Activated CD4-positive, alpha-beta T cell treated with anti-CD3 and anti-CD28 coated beads for 36 hours (primary cell): ENCODE data around the gene NLRC5. TPM values are rescaled to one million over a fixed set of nuclear protein-coding genes. Genes with fewer than 3 reads are reported as not detected.

Experiments
- ATAC-seq: fragments of 200-7000 bp; cut with Tn5 transposase; one replicate; pipeline ENCODE4 v1.10.0; 2021; ENCODE audit warnings: mild to moderate bottlenecking, moderate library complexity
- CTCF ChIA-PET: fragments of 350-600 bp; sonication (Branson Sonifier 250); formaldehyde crosslinking; loops from one replicate; lab custom pipeline; 2021; ENCODE audit warnings: antibody characterized with exemption; lab: Charles Lee
- POLR2A ChIA-PET: fragments of 350-600 bp; sonication (Branson Sonifier 250); formaldehyde crosslinking; loops from one replicate; lab custom pipeline; 2021; ENCODE audit warnings: antibody characterized with exemption, inconsistent platforms; lab: Charles Lee
- DNase-seq: peaks from one replicate; pipeline ENCODE4 v3.0.0-alpha.2; 2020
- H3K27ac Mint-ChIP-seq: one replicate; pipeline ENCODE4 v1.8.0; 2021; ENCODE audit warnings: mixed read lengths
- H3K27me3 Mint-ChIP-seq: one replicate; pipeline ENCODE4 v1.8.0; 2021; ENCODE audit warnings: mixed read lengths
- H3K36me3 Mint-ChIP-seq: one replicate; pipeline ENCODE4 v1.8.0; 2021; ENCODE audit warnings: low read depth, mixed read lengths
- H3K4me1 Mint-ChIP-seq: one replicate; pipeline ENCODE4 v1.8.0; 2021; ENCODE audit warnings: mixed read lengths
- H3K4me3 Mint-ChIP-seq: one replicate; pipeline ENCODE4 v1.8.0; 2021; ENCODE audit warnings: mild to moderate bottlenecking, moderate library complexity, mixed read lengths
- H3K9me3 Mint-ChIP-seq: one replicate; pipeline ENCODE4 v1.8.0; 2021; ENCODE audit warnings: low read depth, mixed read lengths
- intact Hi-C, 2 experiments: fragments of 100-400 bp; cut with DNase I in 1 of 2; cut with micrococcal nuclease in 1 of 2; formaldehyde crosslinking; loops; one replicate each; pipeline versions ENCODE4 v1.14.2 to v1.15.1; 2022 to 2024; cut with DNase I, micrococcal nuclease
- total RNA-seq, 2 experiments: library from RNA; stranded (reverse); gene quantifications; one replicate each; pipeline ENCODE4 v1.2.3, GENCODE V29; 2021

Gene NLRC5
- total RNA-seq, 2 experiments from 2014 or later = 143 to 175 TPM

- ChIA-PET POLR2A (no interaction called here), CTCF (interaction anchor here (1.0 to 1.1 kb wide), 2 partner anchors 64 to 65 kb away, joined by 3 to 4 read pairs; no protein-coding TSS in a partner anchor)
- no peaks in the 10 kb centered on the region for H3K9me3 Mint-ChIP-seq
- H3K36me3 Mint-ChIP-seq = peaks cover 82% of the 10 kb centered on the region
- H3K4me3 Mint-ChIP-seq = no peak overlapping the region
- H3K27ac Mint-ChIP-seq = peak overlapping the region; percentile 65
- no peak for DNase-seq
- intact Hi-C loops = no loop called here
- H3K4me1 Mint-ChIP-seq = peaks cover 71% of the 10 kb centered on the region
- no peaks in the 10 kb centered on the region for H3K27me3 Mint-ChIP-seq
- ATAC-seq = peak; percentile 31
Observed at GRCh38 chr16:57029161-57030160, 40.1 kb downstream of the NLRC5 start.

GRCh38 chr16:57030346-57030902, 41.1 kb downstream of the NLRC5 start:
- Mint-ChIP-seq H3K4me3 (no peak overlapping the region), H3K36me3 (peaks cover 83% of the 10 kb centered on the region), H3K4me1 (peaks cover 69% of the 10 kb centered on the region), H3K27ac (peak overlapping the region; percentile 3), H3K9me3 (no peaks in the 10 kb centered on the region), H3K27me3 (no peaks in the 10 kb centered on the region)
- ATAC-seq (no peak), DNase-seq (no peak)
- intact Hi-C loops = no loop called here
- ChIA-PET POLR2A (interaction anchor here (0.6 to 2.2 kb wide), 2 partner anchors 11 to 28 kb away, joined by 4 to 8 read pairs; no protein-coding TSS in a partner anchor), CTCF (interaction anchor here (1.0 to 1.1 kb wide), 3 partner anchors 8 to 41 kb away, joined by 3 to 4 read pairs (median 3); partner anchors contain the start of gene NLRC5)

- ChIA-PET CTCF (interaction anchor here (0.8 to 1.1 kb wide), 4 partner anchors 9 to 66 kb away, joined by 3 to 4 read pairs (median 3); partner anchors contain the start of gene NLRC5), POLR2A (interaction anchor here (0.6 to 2.2 kb wide), 2 partner anchors 11 to 29 kb away, joined by 4 to 8 read pairs; no protein-coding TSS in a partner anchor)
- ATAC-seq (no peak), DNase-seq (no peak)
- Mint-ChIP-seq H3K36me3 (peaks cover 84% of the 10 kb centered on the region), H3K4me1 (peaks cover 69% of the 10 kb centered on the region), H3K9me3 (no peaks in the 10 kb centered on the region), H3K27me3 (no peaks in the 10 kb centered on the region), H3K4me3 (no peak overlapping the region), H3K27ac (peak overlapping the region; percentile 29)
- intact Hi-C loops = no loop called here
Observed at GRCh38 chr16:57031156-57031555, 41.8 kb downstream of the NLRC5 start.

GRCh38 chr16:57032346-57032745, 43.0 kb downstream of the NLRC5 start:
- Mint-ChIP-seq H3K4me1 (peaks cover 70% of the 10 kb centered on the region), H3K9me3 (no peaks in the 10 kb centered on the region), H3K27me3 (no peaks in the 10 kb centered on the region), H3K36me3 (peaks cover 81% of the 10 kb centered on the region), H3K27ac (no peak overlapping the region), H3K4me3 (no peak overlapping the region)
- POLR2A ChIA-PET = interaction anchor here (2.2 kb wide), 1 partner anchor 9 kb away, joined by 4 read pairs; no protein-coding TSS in a partner anchor
- DNase-seq (no peak), ATAC-seq (no peak)
- CTCF ChIA-PET = interaction anchor here (0.5 to 1.3 kb wide), 6 partner anchors 9 to 87 kb away, joined by 3 to 7 read pairs (median 3); no protein-coding TSS in a partner anchor
- intact Hi-C loops = no loop called here

- ATAC-seq = no peak
- Mint-ChIP-seq H3K4me3 (no peak overlapping the region), H3K9me3 (no peaks in the 10 kb centered on the region), H3K36me3 (peaks cover 79% of the 10 kb centered on the region), H3K27me3 (no peaks in the 10 kb centered on the region), H3K4me1 (peaks cover 70% of the 10 kb centered on the region), H3K27ac (no peak overlapping the region)
- POLR2A ChIA-PET = no interaction called here
- intact Hi-C loops = no loop called here
- no peak for DNase-seq
- CTCF ChIA-PET = interaction anchor here (0.5 to 1.3 kb wide), 8 partner anchors 9 to 88 kb away, joined by 3 to 7 read pairs (median 3); no protein-coding TSS in a partner anchor
Observed at GRCh38 chr16:57032931-57033330, 43.6 kb downstream of the NLRC5 start.

- intact Hi-C loops = no loop called here
- DNase-seq = no peak
- Mint-ChIP-seq H3K4me1 (peaks cover 79% of the 10 kb centered on the region), H3K36me3 (peaks cover 76% of the 10 kb centered on the region), H3K27ac (peak overlapping the region; percentile 52), H3K9me3 (no peaks in the 10 kb centered on the region), H3K4me3 (no peak overlapping the region), H3K27me3 (no peaks in the 10 kb centered on the region)
- POLR2A ChIA-PET = no interaction called here
- CTCF ChIA-PET = interaction anchor here (1.8 kb wide), 1 partner anchor 9 kb away, joined by 6 read pairs; no protein-coding TSS in a partner anchor
- ATAC-seq = no peak
Observed at GRCh38 chr16:57036315-57036714, 47.0 kb downstream of the NLRC5 start.

GRCh38 chr16:57036945-57037344, 47.6 kb downstream of the NLRC5 start:
- Mint-ChIP-seq H3K27me3 (no peaks in the 10 kb centered on the region), H3K4me3 (no peak overlapping the region), H3K27ac (peak overlapping the region; percentile 52), H3K4me1 (peaks cover 80% of the 10 kb centered on the region), H3K9me3 (no peaks in the 10 kb centered on the region), H3K36me3 (peaks cover 69% of the 10 kb centered on the region)
- DNase-seq = no peak
- CTCF ChIA-PET = interaction anchor here (1.4 to 1.8 kb wide), 3 partner anchors 10 to 71 kb away, joined by 4 to 6 read pairs (median 4); no protein-coding TSS in a partner anchor
- intact Hi-C loops = no loop called here
- ATAC-seq = no peak
- POLR2A ChIA-PET = interaction anchor here (0.6 kb wide), 1 partner anchor 16 kb away, joined by 3 read pairs; no protein-coding TSS in a partner anchor

GRCh38 chr16:57038166-57038565, 48.8 kb downstream of the NLRC5 start:
- H3K4me1 Mint-ChIP-seq = peaks cover 89% of the 10 kb centered on the region
- H3K4me3 Mint-ChIP-seq = no peak overlapping the region

GRCh38 chr16:57039148-57039812, 49.9 kb downstream of the NLRC5 start:
- Mint-ChIP-seq H3K27me3 (no peaks in the 10 kb centered on the region), H3K4me1 (peaks cover 89% of the 10 kb centered on the region), H3K9me3 (no peaks in the 10 kb centered on the region), H3K27ac (peak overlapping the region; percentile 97), H3K4me3 (peak overlapping the region; percentile 2), H3K36me3 (peaks cover 69% of the 10 kb centered on the region)
- POLR2A ChIA-PET = interaction anchor here (0.6 kb wide), 1 partner anchor 19 kb away, joined by 3 read pairs; no protein-coding TSS in a partner anchor
- ATAC-seq (peak; percentile 9), DNase-seq (peak; percentile 60)
- CTCF ChIA-PET = interaction anchor here (0.9 to 4.2 kb wide), 5 partner anchors 12 to 134 kb away, joined by 3 to 25 read pairs (median 3); no protein-coding TSS in a partner anchor
- intact Hi-C loops = loop anchor here in 1 of 2 experiments (2.0 kb wide), 1 partner anchor 16 kb away; no protein-coding TSS in a partner anchor

More at GRCh38 chr16:57038166-57038565, 48.8 kb downstream of the NLRC5 start:
- Mint-ChIP-seq H3K9me3 (no peaks in the 10 kb centered on the region), H3K36me3 (peaks cover 72% of the 10 kb centered on the region), H3K27ac (peak overlapping the region; percentile 52), H3K27me3 (no peaks in the 10 kb centered on the region)
- ChIA-PET POLR2A (no interaction called here), CTCF (interaction anchor here (1.0 to 1.8 kb wide), 4 partner anchors 17 to 73 kb away, joined by 3 to 4 read pairs (median 4); no protein-coding TSS in a partner anchor)
- DNase-seq (no peak), ATAC-seq (no peak)
- intact Hi-C loops = loop anchor here in 1 of 2 experiments (2.0 kb wide), 1 partner anchor 15 kb away; no protein-coding TSS in a partner anchor
